GM18520 (cell line): Measurements from ENCODE around the gene OR8D2.

ENCODE experiments used
- ATAC-seq: cut with Tn5 transposase; IDR thresholded peaks from one replicate; pipeline ENCODE4 v1.9.1; 2021; ENCODE audit not compliant: unreplicated experiment

OR8D2 gene

DNA sequence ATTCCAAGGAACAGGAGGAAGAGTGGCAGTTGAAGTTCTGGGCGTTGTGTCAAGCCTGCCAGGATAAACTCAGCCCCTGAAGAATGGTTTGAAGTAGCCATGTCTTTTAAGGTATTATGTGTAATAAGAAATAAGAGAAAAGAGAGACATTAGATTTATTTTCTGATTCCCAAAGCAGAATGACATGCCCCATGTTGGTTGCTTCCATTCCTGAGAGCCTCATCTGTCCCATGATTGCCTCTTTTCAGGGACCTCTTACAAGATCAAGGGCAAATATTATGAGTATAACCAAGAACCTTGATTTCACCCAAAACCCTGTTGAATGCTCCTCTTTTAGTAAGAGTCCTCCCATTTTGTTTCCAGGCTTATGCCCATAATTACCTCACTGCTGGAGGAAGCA, at the start of gene OR8D2:
OR8D2 (minus strand) TSS at position 101 of the 400 bp plus-strand sequence; CDS start at position 101, 0 bp downstream.
- no peak for ATAC-seq

DNA sequence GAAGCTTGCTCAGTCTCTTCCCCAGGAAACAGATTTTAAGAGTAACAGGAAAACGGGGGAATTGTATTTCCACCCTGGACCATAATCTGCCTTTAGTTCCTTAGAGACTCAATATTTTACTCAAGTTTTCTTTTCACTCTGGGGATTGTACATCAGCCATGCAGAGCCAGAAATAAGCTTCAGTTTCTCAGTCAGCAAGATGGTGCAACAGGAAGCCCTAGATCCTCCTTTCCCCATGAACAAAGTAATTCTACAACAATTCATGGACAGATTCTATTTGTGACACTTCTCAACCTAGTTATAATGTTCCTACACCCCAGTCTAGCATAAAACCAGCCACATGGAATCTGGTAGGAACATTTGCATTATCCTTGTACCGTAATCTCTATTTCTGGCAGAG, 39.6 kb upstream of the OR8D2 start:
- ATAC-seq = no peak

GRCh38 chr11:124346311-124346955, 26.4 kb upstream of the OR8D2 start:
- ATAC-seq = no peak

DNA sequence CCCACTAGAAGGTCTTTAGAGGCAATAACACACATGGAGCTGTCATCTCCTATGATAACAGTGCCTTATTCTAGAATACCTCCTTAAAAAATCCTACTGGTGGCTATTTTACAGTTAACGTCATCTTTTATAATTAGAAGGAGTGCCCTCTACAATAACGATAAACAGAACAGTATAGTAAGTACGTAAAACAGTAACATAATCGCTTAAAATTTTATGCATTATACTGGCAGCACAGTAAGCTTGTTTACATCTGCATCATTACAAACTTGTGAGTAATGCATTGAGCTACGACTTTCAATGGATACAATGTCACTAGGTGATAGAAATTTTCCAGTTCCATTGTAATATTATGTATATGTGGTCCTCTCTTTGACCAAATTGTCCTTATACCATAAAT, 24.3 kb upstream of the OR8D2 start:
- no peak for ATAC-seq

GRCh38 chr11:124340142-124340447, 20.1 kb upstream of the OR8D2 start:
- ATAC-seq = no peak

- ATAC-seq = no peak
These were observed 19.6 kb upstream of the OR8D2 start for GRCh38 chr11:124339396-124340141.

- no peak for ATAC-seq
These were observed 11.9 kb upstream of the OR8D2 start for GRCh38 chr11:124331873-124332272.

- peak; percentile 73 for ATAC-seq
These were observed 9.9 kb upstream of the OR8D2 start for GRCh38 chr11:124329787-124330478.

DNA sequence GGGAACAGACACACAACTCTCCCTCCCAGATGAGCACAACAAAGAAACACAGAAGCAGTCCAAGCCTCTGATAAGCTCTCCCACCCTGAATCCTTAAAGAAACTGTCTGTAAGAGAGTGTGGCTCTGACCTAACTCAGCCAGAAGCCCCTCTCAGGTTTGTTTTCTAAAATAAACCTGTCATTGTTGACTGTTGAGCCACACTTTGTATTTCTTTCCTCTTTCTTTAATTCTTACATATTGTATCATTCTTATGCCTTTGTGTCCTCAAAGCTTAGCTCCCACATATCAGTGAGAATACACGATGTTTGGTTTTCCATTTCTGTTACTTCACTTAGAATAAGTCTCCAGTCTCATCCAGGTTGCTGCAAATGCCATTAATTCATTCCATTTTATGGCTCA, 7.8 kb upstream of the OR8D2 start:
- no peak for ATAC-seq

GRCh38 chr11:124322356-124322755, 2.4 kb upstream of the OR8D2 start:
- no peak for ATAC-seq

DNA sequence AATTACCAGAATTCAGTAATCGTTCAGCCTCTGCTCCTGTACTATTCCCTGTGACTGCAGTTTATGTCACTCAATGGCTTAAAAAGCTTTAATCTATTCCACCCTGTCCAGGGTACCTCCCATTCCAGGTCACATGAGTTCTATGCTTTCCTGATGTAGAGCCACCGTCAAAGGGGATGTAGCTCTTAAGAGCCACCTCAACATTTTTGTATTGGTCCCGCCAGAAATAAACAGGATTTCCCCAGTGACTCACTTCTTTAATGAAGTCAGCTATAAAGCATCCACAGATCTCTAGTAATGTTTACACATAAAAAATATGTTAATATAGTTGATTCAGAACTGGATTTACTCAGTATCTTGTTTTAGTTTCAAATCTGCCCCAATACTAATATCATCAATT, 4.9 kb downstream of the OR8D2 start:
- ATAC-seq = no peak

DNA sequence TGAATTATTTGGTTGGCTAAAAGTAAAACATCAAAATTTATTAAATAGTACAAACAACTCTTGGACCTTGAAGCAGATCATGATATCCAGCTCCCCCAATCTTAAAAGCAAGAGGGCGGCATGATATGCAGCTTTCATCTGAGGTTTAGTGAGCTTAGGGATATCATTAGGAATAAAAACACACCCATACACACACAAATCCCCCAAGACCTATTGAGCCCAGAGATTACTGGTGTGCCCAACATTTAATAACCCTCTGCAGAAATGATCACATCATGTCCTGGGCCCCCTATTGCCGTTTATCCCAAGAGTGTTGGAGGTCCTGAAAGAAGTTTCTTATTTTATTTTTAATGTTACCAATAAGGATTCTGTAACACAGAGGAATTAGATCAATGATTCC, 6.1 kb downstream of the OR8D2 start, which contains the start of gene OR8D1:
OR8D1 (minus strand) TSS at position 101 of the 400 bp plus-strand sequence. CDS start 3,183 bp downstream, outside the sequence.
- ATAC-seq = no peak

- no peak for ATAC-seq
These were observed 6.9 kb downstream of the OR8D2 start for GRCh38 chr11:124313131-124313530.

GRCh38 chr11:124311670-124312069, 8.3 kb downstream of the OR8D2 start:
- no peak for ATAC-seq

GRCh38 chr11:124311269-124311668, 8.7 kb downstream of the OR8D2 start:
- ATAC-seq = no peak

GRCh38 chr11:124310721-124311120, 9.3 kb downstream of the OR8D2 start:
- ATAC-seq = no peak

DNA sequence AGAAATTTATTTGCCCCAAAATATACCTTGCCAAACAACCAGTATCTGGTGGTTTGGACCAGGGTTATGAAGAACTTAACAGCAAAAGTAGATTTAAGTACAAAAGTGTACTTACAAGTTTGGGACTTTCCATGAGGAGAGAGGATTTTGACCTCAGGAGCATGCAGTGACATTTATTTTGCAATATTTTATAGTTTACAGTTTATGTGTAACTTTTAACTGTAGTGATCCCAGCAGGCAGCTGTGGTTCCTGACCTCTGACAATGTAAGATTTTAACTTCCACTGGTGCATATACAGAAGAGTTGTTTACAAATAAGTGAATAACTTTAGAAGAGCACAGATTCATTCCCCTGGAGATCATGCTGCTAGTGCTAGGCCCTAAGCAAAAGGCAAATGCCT, 12.9 kb downstream of the OR8D2 start:
- no peak for ATAC-seq

DNA sequence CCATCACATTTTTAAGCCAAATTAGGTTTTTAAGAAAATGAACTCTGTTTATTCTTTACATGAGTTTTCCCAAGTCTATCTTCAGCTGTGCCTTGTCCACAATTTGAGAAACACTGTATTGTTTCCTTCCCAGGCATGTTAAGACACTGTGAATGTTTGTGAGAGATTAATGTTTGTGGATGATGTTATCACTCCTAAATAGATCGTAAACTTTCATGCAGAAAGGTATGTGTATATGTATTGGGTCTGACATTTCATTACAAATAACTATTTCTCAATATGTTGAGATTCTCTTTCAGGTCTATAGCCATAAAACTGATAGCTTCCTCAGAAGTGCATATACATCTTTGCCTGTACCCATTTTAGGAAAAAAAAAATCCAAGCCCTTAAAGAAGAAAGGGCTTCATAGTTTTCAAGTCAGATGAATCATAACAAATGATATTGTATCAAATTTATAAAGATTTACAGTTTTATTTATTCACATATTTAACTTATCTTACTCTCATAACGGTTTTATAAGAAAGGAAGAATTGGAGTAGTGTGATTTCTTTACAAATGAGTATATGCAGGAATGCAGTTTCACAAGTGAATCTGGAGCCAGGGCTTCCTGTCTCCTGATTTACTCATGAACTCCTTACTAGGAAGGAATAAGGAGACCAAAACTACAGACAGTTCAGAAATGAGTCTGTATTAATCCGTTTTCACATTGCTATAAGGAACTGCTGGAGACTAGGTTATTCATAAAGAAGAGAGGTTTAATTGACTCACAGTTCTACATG, 17.5 kb downstream of the OR8D2 start:
- ATAC-seq = no peak

DNA sequence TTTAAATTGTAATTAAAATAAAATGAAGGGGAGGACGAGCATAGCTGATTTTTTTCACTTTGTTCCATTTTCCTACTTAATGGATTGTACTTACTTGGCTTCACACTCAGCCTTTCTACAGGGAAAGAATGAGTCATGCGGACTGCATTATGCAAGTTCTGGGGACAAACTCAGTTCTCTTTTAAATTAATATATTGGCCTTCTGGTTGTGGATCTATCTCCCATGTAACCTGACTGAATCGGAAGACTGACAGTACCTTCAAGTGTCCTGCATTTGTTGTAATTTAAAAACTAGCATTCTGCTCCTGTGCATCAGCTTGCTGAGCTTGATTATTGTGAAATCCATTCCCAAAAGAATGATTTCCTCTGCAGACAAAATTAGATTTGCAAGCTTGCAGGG, 18.4 kb downstream of the OR8D2 start:
- ATAC-seq = no peak

DNA sequence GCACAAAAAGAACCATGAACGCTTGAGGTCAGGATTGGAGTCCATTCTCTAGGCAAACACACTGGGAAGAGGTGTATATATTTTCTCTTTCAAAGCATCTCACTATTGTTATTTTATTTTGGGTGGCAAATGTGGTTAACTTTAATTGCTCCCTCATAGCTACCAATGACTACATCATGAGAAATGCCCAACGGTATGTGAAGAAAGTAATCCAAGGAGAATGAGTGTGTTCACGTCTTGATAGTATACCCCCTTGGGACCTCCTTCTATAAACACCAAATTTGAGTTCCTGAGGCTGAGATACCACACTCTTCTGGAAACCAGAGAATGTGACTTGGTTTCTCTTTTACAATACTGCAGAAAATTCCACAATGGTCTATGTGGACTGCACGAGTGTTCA, 22.1 kb downstream of the OR8D2 start:
- ATAC-seq = no peak

DNA sequence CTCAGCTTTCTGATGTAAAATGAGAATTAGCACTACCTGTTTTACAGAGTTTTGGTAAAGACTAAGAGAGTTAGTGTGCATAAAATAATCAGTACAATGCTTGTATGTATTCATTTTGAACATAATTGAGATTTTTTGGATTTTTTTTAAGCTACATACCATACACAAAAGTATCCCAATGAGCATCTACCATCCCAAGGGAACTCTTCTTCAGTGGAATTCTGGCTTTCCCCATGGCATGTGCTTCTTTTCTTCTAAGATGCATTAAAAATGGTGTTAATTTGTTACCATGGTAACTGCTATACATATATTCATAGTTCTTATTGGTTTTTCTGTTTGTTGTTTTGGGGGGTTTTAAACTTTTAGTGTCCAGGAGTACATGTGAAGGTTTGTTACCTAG, 24.0 kb downstream of the OR8D2 start:
- no peak for ATAC-seq
